HG02588 (cell line): ENCODE measurements around the gene BTN3A1.
"Not testable (repeated sequence)": the region's sequence is repeated elsewhere in the genome, so short reads cannot be mapped to it uniquely, and the experiment has no call there.

Experiments
- ATAC-seq: cut with Tn5 transposase; IDR thresholded peaks from one replicate; pipeline ENCODE4 v1.9.1; 2021; ENCODE audit warnings: mild to moderate bottlenecking, moderate library complexity; ENCODE audit not compliant: unreplicated experiment

Gene BTN3A1

GRCh38 chr6:26412954-26413353, 10.9 kb downstream of the BTN3A1 start:
- ATAC-seq = no peak

- ATAC-seq = no peak
These were observed 12.2 kb downstream of the BTN3A1 start for GRCh38 chr6:26414281-26414680.

- no peak for ATAC-seq
These were observed 13.1 kb downstream of the BTN3A1 start for GRCh38 chr6:26415036-26415614.

GRCh38 chr6:26415791-26416190, 13.7 kb downstream of the BTN3A1 start:
- ATAC-seq = no peak

GRCh38 chr6:26416288-26416687, 14.2 kb downstream of the BTN3A1 start:
- ATAC-seq = no peak

GRCh38 chr6:26418077-26418476, 16.0 kb downstream of the BTN3A1 start:
- ATAC-seq = not testable (repeated sequence)

GRCh38 chr6:26418795-26419194, 16.7 kb downstream of the BTN3A1 start:
- ATAC-seq = not testable (repeated sequence)

GRCh38 chr6:26420688-26421171, 18.7 kb downstream of the BTN3A1 start:
- no peak for ATAC-seq

- peak; percentile 84 for ATAC-seq
These were observed 19.4 kb downstream of the BTN3A1 start for GRCh38 chr6:26421259-26422144.

GRCh38 chr6:26422329-26422728, 20.3 kb downstream of the BTN3A1 start:
- no peak for ATAC-seq

- no peak for ATAC-seq
These were observed 24.8 kb downstream of the BTN3A1 start for GRCh38 chr6:26426691-26427450.

- no peak for ATAC-seq
These were observed 25.4 kb downstream of the BTN3A1 start for GRCh38 chr6:26427451-26427809.

GRCh38 chr6:26428206-26428605, 26.1 kb downstream of the BTN3A1 start:
- no peak for ATAC-seq

GRCh38 chr6:26430787-26431186, 28.7 kb downstream of the BTN3A1 start:
- no peak for ATAC-seq

GRCh38 chr6:26431258-26432172, 29.4 kb downstream of the BTN3A1 start:
- no peak for ATAC-seq

GRCh38 chr6:26432627-26433201, 30.6 kb downstream of the BTN3A1 start:
- ATAC-seq = no peak

GRCh38 chr6:26433680-26434079, 31.6 kb downstream of the BTN3A1 start:
- ATAC-seq = not testable (repeated sequence)

GRCh38 chr6:26436018-26436417, 33.9 kb downstream of the BTN3A1 start:
- ATAC-seq = no peak

GRCh38 chr6:26437550-26437949, 35.5 kb downstream of the BTN3A1 start:
- no peak for ATAC-seq

- ATAC-seq = no peak
These were observed 35.9 kb downstream of the BTN3A1 start for GRCh38 chr6:26438000-26438399.
